Loucy (cell line): ENCODE measurements around the gene AHRR.

Source experiments
- H2AFZ ChIP-seq: fragments of 200-600 bp; sonication (generic); 2 replicates; pipeline ENCODE4 v1.6.0; 2016; ENCODE audit warnings: antibody characterized with exemption, mild to moderate bottlenecking, low read length, moderate library complexity
- H3F3A ChIP-seq: fragments of 200-600 bp; 2 replicates; pipeline ENCODE4 v1.6.0; 2016; ENCODE audit warnings: antibody characterized with exemption, low read depth, mild to moderate bottlenecking
- H3K27me3 ChIP-seq: fragments of 200-600 bp; sonication (generic); 2 replicates; pipeline ENCODE4 v1.6.1; 2014; ENCODE audit warnings: low read length, mild to moderate bottlenecking; ENCODE audit not compliant: insufficient read depth, poor library complexity, severe bottlenecking
- H3K36me3 ChIP-seq: fragments of 200-600 bp; sonication (generic); 2 replicates; pipeline ENCODE4 v1.6.1; 2016; ENCODE audit warnings: low read length; ENCODE audit not compliant: insufficient read depth
- H3K4me1 ChIP-seq: fragments of 200-600 bp; sonication (generic); 2 replicates; pipeline ENCODE4 v1.5.1; 2014; ENCODE audit warnings: low read length, mild to moderate bottlenecking; ENCODE audit not compliant: insufficient read depth, poor library complexity, severe bottlenecking
- H3K4me2 ChIP-seq: fragments of 200-600 bp; sonication (generic); 2 replicates; pipeline ENCODE4 v1.6.0; 2014; ENCODE audit warnings: antibody characterized with exemption, low read length, low read depth, mild to moderate bottlenecking; ENCODE audit not compliant: poor library complexity, severe bottlenecking
- H3K4me3 ChIP-seq: fragments of 200-600 bp; sonication (generic); 2 replicates; pipeline ENCODE4 v1.5.1; 2014; ENCODE audit warnings: low read length, mild to moderate bottlenecking, mixed read lengths; ENCODE audit not compliant: poor library complexity, severe bottlenecking
- H3K79me2 ChIP-seq: fragments of 200-600 bp; sonication (generic); 2 replicates; pipeline ENCODE4 v1.6.1; 2014; ENCODE audit warnings: low read length; ENCODE audit not compliant: insufficient read depth
- H3K9ac ChIP-seq: fragments of 200-600 bp; sonication (generic); 2 replicates; pipeline ENCODE4 v1.6.0; 2014; ENCODE audit warnings: mild to moderate bottlenecking, low read depth, low read length, moderate library complexity; ENCODE audit not compliant: poor library complexity, severe bottlenecking
- H3K9me2 ChIP-seq: fragments of 200-600 bp; sonication (generic); replicated peaks from 2 replicates; pipeline ENCODE4 v1.6.1; 2016; ENCODE audit warnings: low read depth, low read length, mixed read lengths
- H3K9me3 ChIP-seq: fragments of 200-600 bp; sonication (generic); 2 replicates; pipeline ENCODE4 v1.6.1; 2014; ENCODE audit warnings: mild to moderate bottlenecking, antibody characterized with exemption, low read length, low read depth; ENCODE audit not compliant: insufficient read depth
- H4K20me1 ChIP-seq: fragments of 200-600 bp; sonication (generic); 2 replicates; pipeline ENCODE4 v1.6.0; 2014; ENCODE audit warnings: antibody characterized with exemption, low read length, mild to moderate bottlenecking; ENCODE audit not compliant: insufficient read depth, poor library complexity, severe bottlenecking
- EZH2phosphoT487 ChIP-seq: fragments of 200-600 bp; IDR thresholded peaks from 2 replicates; pipeline ENCODE4 v1.6.1; 2018; ENCODE audit warnings: antibody characterized with exemption, mild to moderate bottlenecking, moderate library complexity, borderline replicate concordance
- TF ChIP-seq, protein P1 (sequence below): fragments of 200-600 bp; sonication (generic); conservative IDR thresholded peaks from 2 replicates; pipeline ENCODE4 v1.5.1; 2014; ENCODE audit warnings: mild to moderate bottlenecking, antibody characterized with exemption, low read length

AHRR gene

DNA sequence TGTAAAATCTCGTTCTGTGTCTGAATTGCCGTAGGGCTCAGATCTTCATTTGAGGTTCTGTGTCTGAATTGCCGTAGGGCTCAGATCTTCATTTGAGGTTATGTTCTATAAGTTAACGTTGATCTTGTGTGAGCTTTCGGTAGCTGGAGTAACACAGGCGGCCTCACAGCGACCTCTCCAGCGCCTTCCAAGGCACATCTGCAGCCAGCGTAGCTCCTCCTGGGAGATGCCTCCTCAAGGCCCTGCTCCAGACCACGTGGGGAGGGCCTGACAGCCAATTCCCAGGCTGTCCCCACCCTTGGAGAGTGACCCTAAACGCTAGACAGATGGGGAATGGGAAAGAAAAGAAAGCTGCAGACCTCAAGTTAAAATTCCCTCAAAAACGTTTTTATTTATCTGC lies 8.7 kb upstream of the AHRR start:
- no peaks in the 10 kb centered on the region for H3K9me2 ChIP-seq
- H3K9me3 ChIP-seq = no peaks in the 10 kb centered on the region
- no peak overlapping the region for H2AFZ ChIP-seq
- no peak for TF ChIP-seq EZH2phosphoT487
- TF ChIP-seq, protein P1, sequence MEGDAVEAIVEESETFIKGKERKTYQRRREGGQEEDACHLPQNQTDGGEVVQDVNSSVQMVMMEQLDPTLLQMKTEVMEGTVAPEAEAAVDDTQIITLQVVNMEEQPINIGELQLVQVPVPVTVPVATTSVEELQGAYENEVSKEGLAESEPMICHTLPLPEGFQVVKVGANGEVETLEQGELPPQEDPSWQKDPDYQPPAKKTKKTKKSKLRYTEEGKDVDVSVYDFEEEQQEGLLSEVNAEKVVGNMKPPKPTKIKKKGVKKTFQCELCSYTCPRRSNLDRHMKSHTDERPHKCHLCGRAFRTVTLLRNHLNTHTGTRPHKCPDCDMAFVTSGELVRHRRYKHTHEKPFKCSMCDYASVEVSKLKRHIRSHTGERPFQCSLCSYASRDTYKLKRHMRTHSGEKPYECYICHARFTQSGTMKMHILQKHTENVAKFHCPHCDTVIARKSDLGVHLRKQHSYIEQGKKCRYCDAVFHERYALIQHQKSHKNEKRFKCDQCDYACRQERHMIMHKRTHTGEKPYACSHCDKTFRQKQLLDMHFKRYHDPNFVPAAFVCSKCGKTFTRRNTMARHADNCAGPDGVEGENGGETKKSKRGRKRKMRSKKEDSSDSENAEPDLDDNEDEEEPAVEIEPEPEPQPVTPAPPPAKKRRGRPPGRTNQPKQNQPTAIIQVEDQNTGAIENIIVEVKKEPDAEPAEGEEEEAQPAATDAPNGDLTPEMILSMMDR = no peak
- peaks cover 21% of the 10 kb centered on the region; the same call in 1 of the 2 replicates for H3K79me2 ChIP-seq
- no peaks in the 10 kb centered on the region for H3F3A ChIP-seq
- no peak overlapping the region for H3K4me2 ChIP-seq
- no peaks in the 10 kb centered on the region for H3K27me3 ChIP-seq
- no peak overlapping the region for H3K9ac ChIP-seq
- no peak overlapping the region for H3K4me3 ChIP-seq
- H4K20me1 ChIP-seq = peaks cover 5% of the 10 kb centered on the region
- peaks cover 74% of the 10 kb centered on the region; the same call in 1 of the 2 replicates for H3K36me3 ChIP-seq
- H3K4me1 ChIP-seq = peaks cover 6% of the 10 kb centered on the region

DNA sequence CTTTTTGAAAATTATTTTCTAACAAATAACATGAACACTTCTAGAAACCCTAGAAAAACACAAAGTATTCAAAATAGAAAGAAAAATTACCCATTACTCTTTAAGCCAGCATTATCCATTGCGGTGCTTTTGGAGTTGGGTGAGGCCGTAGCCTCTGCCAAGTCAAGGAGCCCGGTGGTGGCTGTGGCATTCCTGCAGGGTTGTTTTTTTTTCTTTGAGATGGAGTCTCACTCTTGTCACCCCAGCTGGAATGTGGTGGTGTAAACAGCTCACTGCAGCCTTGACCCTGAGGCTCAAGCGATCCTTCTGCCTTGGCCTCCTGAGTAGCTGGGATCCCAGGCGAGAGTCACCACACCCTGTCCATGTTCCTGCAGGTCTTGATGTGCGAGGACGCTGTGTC lies 8.2 kb upstream of the AHRR start:
- H3K9me3 ChIP-seq = no peaks in the 10 kb centered on the region
- no peaks in the 10 kb centered on the region for H3F3A ChIP-seq
- H3K4me2 ChIP-seq = no peak overlapping the region
- H3K9ac ChIP-seq = no peak overlapping the region
- H4K20me1 ChIP-seq = peaks cover 5% of the 10 kb centered on the region
- peaks cover 16% of the 10 kb centered on the region; the same call in 1 of the 2 replicates for H3K79me2 ChIP-seq
- no peak for TF ChIP-seq EZH2phosphoT487
- TF ChIP-seq, protein P1 = no peak
- H3K36me3 ChIP-seq = peaks cover 70% of the 10 kb centered on the region; the same call in 1 of the 2 replicates
- no peak overlapping the region for H2AFZ ChIP-seq
- no peaks in the 10 kb centered on the region for H3K27me3 ChIP-seq
- peaks cover 7% of the 10 kb centered on the region for H3K4me1 ChIP-seq
- no peaks in the 10 kb centered on the region for H3K9me2 ChIP-seq
- no peak overlapping the region for H3K4me3 ChIP-seq

DNA sequence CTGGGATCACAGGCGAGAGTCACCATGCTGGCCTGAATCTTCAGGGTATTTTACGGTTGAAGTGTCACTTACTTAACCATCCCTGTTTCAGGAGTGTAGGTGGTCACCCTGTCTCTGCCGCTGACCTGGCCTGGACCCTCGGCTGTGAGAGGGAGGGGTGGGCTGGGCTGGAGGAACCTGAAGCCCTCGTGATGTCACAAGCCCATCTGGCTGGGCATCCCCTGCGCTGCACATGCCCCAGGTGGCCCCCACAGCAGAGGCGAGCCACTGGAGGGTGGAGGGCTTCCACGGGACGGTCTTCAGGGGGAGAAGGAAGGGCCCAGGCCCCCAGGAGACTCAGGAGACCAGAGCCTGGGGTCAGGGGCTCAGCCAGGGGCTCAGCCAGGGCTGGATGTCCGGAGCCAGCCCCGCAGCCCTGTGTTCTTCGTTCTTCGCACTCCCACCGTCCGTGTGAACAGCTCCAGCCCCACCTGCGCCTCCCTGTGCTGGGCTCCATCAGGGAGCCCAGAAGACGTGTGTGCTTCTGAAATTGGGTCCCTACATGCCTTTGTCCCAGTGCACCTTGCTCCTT lies 7.6 kb upstream of the AHRR start:
- no peaks in the 10 kb centered on the region for H3K9me3 ChIP-seq
- H3K79me2 ChIP-seq = peaks cover 10% of the 10 kb centered on the region; the same call in 1 of the 2 replicates
- H2AFZ ChIP-seq = no peak overlapping the region
- H3K9me2 ChIP-seq = no peaks in the 10 kb centered on the region
- H3K4me3 ChIP-seq = no peak overlapping the region
- no peak overlapping the region for H3K4me2 ChIP-seq
- peaks cover 64% of the 10 kb centered on the region; the same call in 1 of the 2 replicates for H3K36me3 ChIP-seq
- H3F3A ChIP-seq = no peaks in the 10 kb centered on the region
- peaks cover 11% of the 10 kb centered on the region for H3K4me1 ChIP-seq
- TF ChIP-seq, protein P1 = no peak
- no peak for TF ChIP-seq EZH2phosphoT487
- H3K9ac ChIP-seq = no peak overlapping the region
- H4K20me1 ChIP-seq = peaks cover 5% of the 10 kb centered on the region
- H3K27me3 ChIP-seq = no peaks in the 10 kb centered on the region
